Measurements from ENCODE around the gene CCDC34.

Gene CCDC34

DNA sequence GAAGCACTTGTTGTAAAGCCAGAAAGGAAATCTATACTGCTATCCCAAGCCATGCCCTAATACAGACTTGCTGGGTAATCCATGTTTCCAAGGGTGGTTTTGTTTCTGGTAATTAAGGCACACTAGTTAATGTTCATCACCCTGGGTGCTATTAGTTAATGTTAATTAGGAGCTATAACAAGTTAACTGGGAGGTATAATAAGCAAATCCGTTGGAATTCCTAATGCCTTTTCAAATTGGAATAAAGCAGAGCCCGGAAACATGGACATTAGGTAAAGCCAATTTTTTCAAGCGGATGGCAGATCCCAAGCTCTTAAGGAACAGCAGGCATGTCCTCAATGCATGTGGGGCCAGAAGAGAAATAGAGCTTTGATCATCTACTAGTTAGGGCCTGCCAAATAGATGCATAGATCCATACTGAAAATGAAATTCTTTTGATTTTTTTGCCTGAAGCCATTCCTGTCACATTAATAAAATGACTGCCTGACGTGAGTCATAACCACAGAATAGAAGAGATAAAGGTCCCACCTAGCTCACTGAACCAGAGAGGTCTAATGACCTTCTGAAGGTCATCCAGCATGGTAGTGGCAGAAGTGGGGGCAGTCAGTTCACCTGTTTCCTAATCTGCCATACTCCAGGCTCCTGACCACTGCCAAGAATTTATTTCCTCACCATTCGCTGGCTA lies 28.5 kb upstream of the CCDC34 start:
- no peak for DNase-seq

GRCh38 chr11:27390318-27391295 lies 27.6 kb upstream of the CCDC34 start:
- no peak for DNase-seq

- DNase-seq: no peak
These were observed 25.9 kb upstream of the CCDC34 start for GRCh38 chr11:27388869-27389268.

- no peak for DNase-seq
These were observed 25.0 kb upstream of the CCDC34 start for GRCh38 chr11:27388001-27388400.

DNA sequence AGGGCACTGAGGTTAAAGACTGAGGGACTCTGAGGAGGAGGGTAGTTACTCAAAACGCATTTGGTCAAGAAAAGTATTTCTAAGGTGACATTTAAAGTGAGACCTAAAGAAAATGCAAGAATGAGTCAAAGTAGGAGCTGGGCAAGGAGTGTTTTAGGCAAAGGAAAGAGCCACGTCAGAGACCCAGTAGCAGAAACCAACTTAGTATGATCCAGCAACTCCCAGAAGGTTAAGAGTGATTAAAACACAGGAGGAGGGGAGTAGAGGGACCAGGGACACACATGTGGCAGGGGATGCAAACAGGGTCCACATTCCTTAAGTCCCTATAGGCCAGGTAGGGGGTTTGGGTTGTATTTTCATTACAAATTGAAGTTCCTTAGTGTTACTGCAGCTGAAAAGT lies 24.3 kb upstream of the CCDC34 start:
- DNase-seq: no peak

- no peak for DNase-seq
These were observed 23.3 kb upstream of the CCDC34 start for GRCh38 chr11:27386181-27386845.

- DNase-seq: no peak
These were observed 22.2 kb upstream of the CCDC34 start for GRCh38 chr11:27385245-27385644.

- DNase-seq: no peak
These were observed 21.2 kb upstream of the CCDC34 start for GRCh38 chr11:27384227-27384626.

GRCh38 chr11:27383645-27384044 lies 20.6 kb upstream of the CCDC34 start:
- DNase-seq: no peak

- no peak for DNase-seq
These were observed 18.2 kb upstream of the CCDC34 start for GRCh38 chr11:27381238-27381666.

DNA sequence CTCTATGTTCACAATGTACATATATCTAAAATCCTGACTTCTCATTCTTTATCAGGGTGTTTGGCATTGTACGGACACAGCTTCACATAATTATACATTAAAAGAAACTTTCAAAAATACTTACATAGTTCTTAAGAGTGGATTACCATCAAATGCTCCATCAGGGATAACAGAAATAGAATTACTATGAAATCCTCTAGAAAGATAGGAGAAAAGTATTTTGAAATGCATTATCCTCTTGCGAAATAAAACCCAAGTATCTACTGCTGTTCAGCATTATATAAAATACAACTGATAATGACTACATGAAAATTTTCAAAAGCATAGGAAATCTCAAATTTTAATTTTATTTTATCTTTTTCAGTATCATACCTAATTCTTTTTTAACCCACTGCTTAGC lies 17.8 kb upstream of the CCDC34 start:
- no peak for DNase-seq

GRCh38 chr11:27379449-27379848 lies 16.4 kb upstream of the CCDC34 start:
- no peak for DNase-seq

DNA sequence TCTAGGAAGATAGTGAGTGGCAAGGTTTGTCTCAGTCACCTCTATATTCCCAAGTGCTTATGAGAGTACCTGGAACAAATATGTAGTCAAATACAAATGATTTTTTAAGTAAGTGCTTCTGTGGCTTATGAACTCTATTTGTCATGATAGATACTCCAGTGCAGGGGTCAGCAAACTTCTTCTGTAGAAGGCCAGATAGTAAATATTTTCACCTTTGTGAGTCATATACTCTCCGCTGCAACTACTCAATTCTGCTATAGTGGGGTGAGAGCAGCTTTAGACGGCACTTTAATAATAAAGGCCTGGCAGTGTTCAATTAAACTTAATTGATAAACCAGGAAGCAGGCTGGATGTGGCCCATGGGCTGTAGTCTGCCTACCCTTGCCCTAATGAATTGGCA lies 12.4 kb upstream of the CCDC34 start:
- no peak for DNase-seq

- no peak for DNase-seq
These were observed 11.0 kb upstream of the CCDC34 start for GRCh38 chr11:27373856-27374602.

DNA sequence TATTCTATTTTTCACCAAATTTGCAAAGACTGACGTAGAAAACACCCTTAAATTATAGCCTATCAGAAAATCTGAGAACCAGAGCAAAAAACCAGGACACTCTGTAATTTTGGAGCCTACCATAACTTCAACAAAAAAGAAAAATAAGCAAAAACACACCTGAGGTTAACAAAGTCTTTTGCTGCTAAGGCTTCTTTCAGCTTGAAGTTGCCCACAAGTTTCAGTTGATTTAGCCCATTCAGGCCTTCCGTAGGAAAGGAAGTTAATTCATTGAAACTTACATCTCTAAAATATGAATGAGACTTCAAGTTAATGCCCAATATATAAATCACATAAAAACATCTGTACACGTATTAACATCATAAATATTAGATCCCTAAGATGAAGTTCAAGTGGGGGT lies 10.4 kb upstream of the CCDC34 start:
- no peak for DNase-seq

DNA sequence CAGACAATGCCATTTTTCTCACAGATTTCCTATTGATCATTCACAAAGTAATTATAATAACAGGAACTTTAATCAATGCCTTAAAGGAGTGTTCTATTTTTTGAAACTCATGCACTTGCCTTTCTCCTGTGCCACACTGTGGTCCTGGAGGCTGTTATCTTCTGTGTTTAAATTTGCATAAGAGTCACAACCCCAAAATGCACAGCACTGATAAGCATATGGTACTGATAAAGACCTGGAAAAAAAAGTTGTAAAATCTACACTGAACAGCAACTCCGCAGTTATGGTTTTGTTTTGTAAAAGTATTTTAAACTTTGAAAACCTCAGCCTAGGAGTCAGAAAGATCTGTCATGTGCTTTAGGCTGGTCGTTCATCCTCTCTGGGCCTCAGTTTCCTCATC lies 9.1 kb upstream of the CCDC34 start:
- DNase-seq: no peak

GRCh38 chr11:27371489-27371888 lies 8.5 kb upstream of the CCDC34 start:
- DNase-seq: no peak

DNA sequence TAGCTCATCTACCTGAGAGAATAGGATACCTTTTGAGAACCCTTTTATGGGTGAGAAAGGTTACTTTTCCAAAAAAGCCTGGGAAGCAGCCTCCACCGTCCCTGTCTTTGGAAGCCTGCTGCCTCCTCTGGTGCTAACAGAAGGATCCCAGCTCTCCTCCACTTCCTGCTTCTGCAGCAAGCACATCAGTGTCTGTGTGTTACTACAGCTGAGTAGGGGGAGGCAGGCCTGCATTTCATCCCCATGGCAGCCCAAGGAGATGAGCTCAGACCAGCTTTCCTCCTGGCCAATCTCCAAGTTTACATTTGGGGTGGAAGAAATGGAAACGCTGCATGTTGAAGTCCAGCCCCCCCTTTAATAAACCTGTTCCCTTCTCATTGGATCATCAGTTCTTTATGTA lies 7.4 kb upstream of the CCDC34 start:
- DNase-seq: no peak

- DNase-seq: peak; percentile 80
These were observed 4.9 kb upstream of the CCDC34 start for GRCh38 chr11:27367881-27368280.

- DNase-seq: no peak
These were observed 632 bp upstream of the CCDC34 start for GRCh38 chr11:27363576-27364117.

GRCh38 chr11:27361649-27362431 lies 1.2 kb downstream of the CCDC34 start:
- DNase-seq: no peak

DNA sequence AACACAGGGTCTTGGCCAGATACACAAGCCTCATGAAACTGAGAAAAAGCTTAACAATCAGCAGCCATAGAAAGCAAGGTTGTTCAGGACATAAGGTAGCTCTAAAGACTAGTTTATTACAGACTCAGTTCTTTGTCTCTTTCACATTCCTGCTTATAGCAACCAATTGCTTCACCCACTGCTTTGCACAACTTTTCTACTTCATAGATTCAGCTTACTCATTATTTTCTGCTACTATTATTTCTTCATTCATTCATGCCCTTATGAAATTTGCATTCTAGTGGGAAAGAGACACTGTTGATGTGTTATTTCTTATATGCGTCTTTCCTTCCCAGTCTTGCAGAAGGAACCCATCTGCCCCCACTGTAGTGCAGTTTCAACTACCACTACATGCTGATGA lies 4.7 kb downstream of the CCDC34 start:
- DNase-seq: no peak

All from DMS153 (cell line).